Sigmoid colon (tissue), 4 donors: ENCODE results near the gene ARHGAP15.

ENCODE experiments used
- POLR2A ChIP-seq, 2 donors: fragments of 450-650 bp; IDR thresholded peaks; one replicate each; pipeline ENCODE4 v1.6.1; 2016; ENCODE audit warnings: antibody characterized with exemption in 2 of 2, mild to moderate bottlenecking in 2 of 2, moderate library complexity in 2 of 2
- POLR2AphosphoS5 ChIP-seq, 4 donors: sonication (generic); formaldehyde crosslinking; IDR thresholded peaks; one replicate each; pipeline ENCODE4 v1.6.1; 2017; ENCODE audit warnings: antibody characterized with exemption in 4 of 4

- no peak for TF ChIP-seq POLR2AphosphoS5 (IDR thresholded peaks at IDR 0.05)
- no peak for TF ChIP-seq POLR2A (IDR thresholded peaks at IDR 0.05)
These were observed 678.5 kb downstream of the ARHGAP15 start for GRCh38 chr2:143807671-143808070.
